ENCODE data around the gene GIGYF2.
"Not testable (repeated sequence)": the region's sequence is repeated elsewhere in the genome, so short reads cannot be mapped to it uniquely, and the experiment has no call there.

Gene GIGYF2

GRCh38 chr2:232687382-232688160, 9.6 kb upstream of the GIGYF2 start:
- no peak for DNase-seq (ENCODE audit: low read depth in 2 of 2)

DNA sequence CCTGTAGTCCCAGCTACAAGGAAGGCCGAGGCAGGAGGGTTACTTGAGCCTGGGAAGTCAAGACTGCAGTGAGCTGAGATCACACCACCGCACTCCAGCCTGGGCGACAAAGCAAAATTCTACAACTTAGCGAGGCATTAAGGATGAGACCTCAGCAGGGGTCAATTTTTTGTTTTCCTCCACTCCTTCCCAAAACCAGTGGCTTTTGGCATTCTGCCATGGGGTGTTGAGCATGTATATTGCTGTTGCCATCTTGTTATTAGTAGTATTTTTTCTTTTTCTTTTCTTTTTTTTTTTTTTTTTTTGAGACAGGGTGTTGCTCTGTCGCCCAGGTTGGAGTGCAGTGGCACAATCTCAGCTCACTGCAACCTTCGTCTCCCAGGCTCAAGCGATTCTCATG, 8.9 kb upstream of the GIGYF2 start:
- DNase-seq (ENCODE audit: low read depth in 2 of 2), result no peak

DNA sequence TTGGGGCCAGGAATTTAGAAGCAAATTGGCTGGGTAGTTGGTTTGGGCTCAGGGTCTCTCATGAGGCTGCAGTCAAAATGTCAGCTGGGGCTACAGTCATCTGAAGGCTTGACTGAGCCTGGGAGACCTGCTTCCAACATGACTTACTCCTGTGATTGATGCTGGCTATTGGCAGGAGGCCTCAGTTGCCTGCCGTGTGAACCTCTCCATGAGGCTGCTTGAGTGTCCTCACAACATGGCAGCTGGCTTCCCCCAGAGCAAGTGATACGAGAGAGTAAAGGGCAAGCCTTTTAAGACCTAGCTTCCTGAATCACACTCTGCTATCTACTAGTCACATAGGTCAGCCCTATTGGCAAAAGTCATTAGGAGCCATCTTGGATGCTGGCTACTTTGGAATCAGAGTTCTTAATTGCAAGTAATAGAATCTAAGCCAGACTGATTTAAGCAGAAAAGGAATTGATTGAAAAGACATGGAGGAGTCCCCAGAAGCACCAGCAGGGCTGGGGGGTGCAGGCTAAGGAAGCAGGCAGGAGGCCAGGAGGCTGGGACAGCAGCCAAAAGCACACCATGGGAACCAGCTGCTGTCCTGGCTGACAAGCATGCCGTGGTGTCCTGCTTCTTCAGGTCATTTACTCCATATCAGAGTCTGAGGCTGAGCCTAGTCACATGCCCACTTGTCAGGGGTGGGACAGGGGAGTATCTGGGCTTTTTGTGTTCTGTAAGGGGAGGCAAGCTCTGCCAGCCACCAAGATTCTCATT, 7.8 kb upstream of the GIGYF2 start:
- DNase-seq (ENCODE audit: low read depth in 2 of 2), result no peak

GRCh38 chr2:232691117-232691516, 6.0 kb upstream of the GIGYF2 start:
- DNase-seq (ENCODE audit: low read depth in 2 of 2), result not testable (repeated sequence)

GRCh38 chr2:232693344-232693743, 3.8 kb upstream of the GIGYF2 start:
- no peak for DNase-seq (ENCODE audit: low read depth in 2 of 2)

DNA sequence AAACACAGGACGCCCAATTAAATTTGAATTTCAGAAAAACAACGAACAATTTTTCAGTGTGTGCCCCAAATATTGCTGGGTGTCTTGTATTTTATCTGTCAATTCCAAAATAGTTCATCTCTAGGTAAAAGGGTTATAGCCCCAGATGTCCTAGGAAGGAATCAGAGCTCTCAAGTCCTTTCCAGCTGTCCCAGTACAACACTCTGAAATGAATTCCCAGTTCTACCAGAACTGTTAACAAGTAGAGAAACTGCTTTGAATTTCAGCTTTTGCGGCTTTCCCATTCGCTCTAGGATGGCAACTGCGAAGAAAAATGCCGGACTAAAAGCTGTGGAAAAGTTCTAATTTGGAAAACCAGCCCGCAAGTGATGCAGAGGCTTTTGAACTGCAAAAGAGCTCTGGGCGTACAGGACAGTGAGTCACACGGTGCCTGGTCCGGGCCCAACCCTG, 497 bp upstream of the GIGYF2 start:
- no peak for DNase-seq (ENCODE audit: low read depth in 2 of 2)

GRCh38 chr2:232697807-232698110, 628 bp downstream of the GIGYF2 start:
- no peak for DNase-seq (ENCODE audit: low read depth in 2 of 2)

GRCh38 chr2:232698556-232699091, 1.5 kb downstream of the GIGYF2 start:
- DNase-seq (ENCODE audit: low read depth in 2 of 2), result no peak

DNA sequence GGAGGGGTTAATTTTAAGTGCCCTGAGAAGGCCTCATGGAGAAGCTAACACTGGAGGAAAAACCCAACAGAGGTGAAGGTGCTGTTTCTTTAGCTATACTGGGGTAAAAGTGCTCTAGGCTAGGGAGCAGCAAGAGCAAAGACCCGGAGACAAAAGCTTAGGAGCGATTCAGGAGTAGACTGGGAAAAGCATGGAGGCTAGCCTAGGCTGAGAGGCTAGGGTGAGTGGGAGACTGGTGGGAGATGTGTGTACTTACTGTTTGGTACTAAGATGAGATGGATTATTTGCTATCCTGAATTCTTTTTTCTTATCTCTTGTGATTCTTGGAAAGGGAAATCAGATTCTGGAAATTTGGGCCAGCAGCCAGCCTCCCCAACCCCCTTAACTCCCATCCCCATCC, 2.0 kb downstream of the GIGYF2 start:
- DNase-seq (ENCODE audit: low read depth in 2 of 2), result no peak

DNA sequence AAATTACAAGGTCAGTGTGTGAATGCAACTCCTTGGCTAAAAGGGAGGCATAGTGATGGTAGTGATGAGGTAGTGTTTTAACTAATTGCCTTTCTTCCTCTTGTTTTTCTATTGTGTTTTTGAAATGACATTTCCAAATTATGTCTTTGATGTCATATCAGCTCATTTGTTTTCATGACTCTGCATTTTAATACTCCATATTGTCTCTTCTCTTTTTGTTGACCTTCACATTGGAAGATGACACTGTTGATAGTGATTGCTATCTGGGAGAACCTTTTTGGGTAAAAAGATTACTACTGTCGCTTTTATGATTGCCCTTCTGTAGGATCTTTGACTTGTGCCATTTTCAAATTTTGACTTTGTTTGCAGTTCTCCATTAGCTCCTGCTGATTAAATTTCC, 3.0 kb downstream of the GIGYF2 start:
- no peak for DNase-seq (ENCODE audit: low read depth in 2 of 2)

DNA sequence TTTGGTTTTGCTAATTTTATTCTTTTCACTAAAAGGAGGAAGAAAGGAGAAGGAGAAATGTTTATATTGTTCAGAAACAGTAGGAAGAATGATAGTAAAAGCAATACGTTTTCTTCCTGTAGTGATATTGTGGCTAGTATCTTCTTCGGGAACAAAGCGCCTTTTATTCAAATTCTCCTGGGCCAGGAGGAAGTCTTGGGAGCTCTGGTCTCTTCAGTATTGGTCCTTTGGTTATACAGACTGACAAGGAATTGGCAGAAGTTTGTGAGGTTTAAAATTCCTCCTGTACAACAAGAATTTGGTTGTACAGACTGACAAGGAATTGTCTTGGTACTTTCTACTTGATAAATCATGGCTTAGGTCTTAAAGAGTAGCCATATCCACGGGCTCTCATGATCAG, 9.9 kb downstream of the GIGYF2 start:
- no peak for DNase-seq (ENCODE audit: low read depth in 2 of 2)

- no peak for DNase-seq (ENCODE audit: low read depth in 2 of 2)
These were observed 16.4 kb downstream of the GIGYF2 start for GRCh38 chr2:232713505-232713904.

DNA sequence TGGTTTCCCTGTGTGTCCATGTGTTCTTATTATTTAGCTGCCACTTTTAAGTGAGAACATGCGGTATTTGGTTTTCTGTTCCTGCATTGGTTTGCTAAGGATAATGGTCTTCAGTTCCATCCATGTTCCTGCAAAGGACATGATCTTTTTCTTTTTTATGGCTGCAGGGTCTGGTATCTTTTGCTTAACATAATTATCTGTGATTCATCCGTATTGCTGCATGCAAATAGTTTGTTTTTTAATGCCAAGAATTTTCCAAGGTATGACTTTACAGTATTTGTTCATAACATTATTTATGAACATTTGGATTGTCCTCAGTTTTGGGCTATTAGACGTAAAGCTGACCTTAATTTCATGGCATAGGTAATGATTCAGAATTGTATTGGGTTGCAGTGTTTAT, 17.8 kb downstream of the GIGYF2 start:
- no peak for DNase-seq (ENCODE audit: low read depth in 2 of 2)

- not testable (repeated sequence) for DNase-seq (ENCODE audit: low read depth in 2 of 2)
These were observed 22.9 kb downstream of the GIGYF2 start for GRCh38 chr2:232720056-232720455.

DNA sequence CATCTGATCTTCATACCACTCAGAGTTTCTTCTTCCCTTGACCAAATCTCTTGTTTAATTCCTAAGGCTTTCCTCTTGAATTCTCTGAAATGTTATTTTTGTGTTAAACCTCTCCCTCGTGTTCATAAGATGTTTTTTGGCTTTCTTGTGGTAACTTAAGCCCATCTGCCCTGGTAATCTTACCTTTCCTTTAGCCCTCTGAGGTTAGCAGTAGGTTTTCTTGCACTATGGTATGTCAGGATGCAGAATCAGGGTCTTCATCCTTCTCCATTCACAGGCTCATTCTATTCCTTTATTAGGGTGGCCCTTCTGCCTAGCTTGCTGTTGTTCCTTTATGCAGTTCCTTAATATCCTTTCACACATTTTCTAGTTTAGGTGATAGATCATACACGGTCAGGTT, 24.1 kb downstream of the GIGYF2 start:
- DNase-seq (ENCODE audit: low read depth in 2 of 2), result no peak

GRCh38 chr2:232721882-232722281, 24.8 kb downstream of the GIGYF2 start:
- DNase-seq (ENCODE audit: low read depth in 2 of 2), result no peak

- no peak for DNase-seq (ENCODE audit: low read depth in 2 of 2)
These were observed 25.9 kb downstream of the GIGYF2 start for GRCh38 chr2:232723027-232723426.

- DNase-seq (ENCODE audit: low read depth in 2 of 2), result no peak
These were observed 31.7 kb downstream of the GIGYF2 start for GRCh38 chr2:232728785-232729184.

DNA sequence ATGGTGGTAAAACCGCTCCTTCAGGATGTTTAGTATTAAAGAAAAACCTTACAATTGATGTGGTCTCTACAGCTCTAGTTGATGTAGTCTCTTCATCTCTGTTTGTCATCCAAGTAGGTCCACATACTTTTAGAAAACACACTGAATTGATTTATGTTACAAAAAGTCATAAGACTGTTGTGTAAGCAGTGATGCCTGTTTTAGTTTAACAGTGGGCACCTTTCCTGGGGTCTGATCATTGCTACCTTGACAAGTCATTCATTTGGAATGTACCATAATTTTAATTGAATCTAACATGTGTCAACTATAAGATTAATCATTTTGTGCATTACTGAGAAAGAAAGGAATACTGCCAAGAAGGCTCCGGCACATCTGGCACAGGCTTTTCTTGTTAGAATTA, 34.3 kb downstream of the GIGYF2 start:
- no peak for DNase-seq (ENCODE audit: low read depth in 2 of 2)

- DNase-seq (ENCODE audit: low read depth in 2 of 2), result no peak
These were observed 44.2 kb downstream of the GIGYF2 start for GRCh38 chr2:232741294-232741693.

- no peak for DNase-seq (ENCODE audit: low read depth in 2 of 2)
These were observed 44.8 kb downstream of the GIGYF2 start for GRCh38 chr2:232741972-232742371.

- no peak for DNase-seq (ENCODE audit: low read depth in 2 of 2)
These were observed 47.8 kb downstream of the GIGYF2 start for GRCh38 chr2:232744963-232745362.

DNA sequence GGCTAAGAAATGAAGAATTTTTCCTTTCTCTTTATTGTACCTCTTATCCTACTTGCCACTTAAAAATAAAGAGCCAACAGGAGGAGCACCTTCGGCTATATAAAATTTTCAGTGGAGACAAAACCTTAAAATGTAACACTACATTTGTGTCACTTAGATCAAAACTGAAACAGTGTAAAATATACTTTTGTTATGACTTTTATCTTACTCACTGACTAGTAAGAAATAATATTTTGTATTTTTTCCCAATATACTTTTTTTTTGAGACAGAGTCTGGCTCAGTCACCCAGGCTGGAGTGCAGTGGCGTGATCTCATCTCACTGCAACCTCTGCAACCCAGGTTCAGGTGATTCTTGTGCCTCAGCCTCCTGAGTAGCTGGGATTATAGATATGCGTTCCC, 50.9 kb downstream of the GIGYF2 start:
- no peak for DNase-seq (ENCODE audit: low read depth in 2 of 2)

Data from activated CD8-positive, alpha-beta memory T cell treated with anti-CD3 and anti-CD28 coated beads for 4 hours (primary cell).